ENCODE data around the gene ATP11C.
"Not testable (repeated sequence)": the region's sequence is repeated elsewhere in the genome, so short reads cannot be mapped to it uniquely, and the experiment has no call there.

The ATP11C gene

DNA sequence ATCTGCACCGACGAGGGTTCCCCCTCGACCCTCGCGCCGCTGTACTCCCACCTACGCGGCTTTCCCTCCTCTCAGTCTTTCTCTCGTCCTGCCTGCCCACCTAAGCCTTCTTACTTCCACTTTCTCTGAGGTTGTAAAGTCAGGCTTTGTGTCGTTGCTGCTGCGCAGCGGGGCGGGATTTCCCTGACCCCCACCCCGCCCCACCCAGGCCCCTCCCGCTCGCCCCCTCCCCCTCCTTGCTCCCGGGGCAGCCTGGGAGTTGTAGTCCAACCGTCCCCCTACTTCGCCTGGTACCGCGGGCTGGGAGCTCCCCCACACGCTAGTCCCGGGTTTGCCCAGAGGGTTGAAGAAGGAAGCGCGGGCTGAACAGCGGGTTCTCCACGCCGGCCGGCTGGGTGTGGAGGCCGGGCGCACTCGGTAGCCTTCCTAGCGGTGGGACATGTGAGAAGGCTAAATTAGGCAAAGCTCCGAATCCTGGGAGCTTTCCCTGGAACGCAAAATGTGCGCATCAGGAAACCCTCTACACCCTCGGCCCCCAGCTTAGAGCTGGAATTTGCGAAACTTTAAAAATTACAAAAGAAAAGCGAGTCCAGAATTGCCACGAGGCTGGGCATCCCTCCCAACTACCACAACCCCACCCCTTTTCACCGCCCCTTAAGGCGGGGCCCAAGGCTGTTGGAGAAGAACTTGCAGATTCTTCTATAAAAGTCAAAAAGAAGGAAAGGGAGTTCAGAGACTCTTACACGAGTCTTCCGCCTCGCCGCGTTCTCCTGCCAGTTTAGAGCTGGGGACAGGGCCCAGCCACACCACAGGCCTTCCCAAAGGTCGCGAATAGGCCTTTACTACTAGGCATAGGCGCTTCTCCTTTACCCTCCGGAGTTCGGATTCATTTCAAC lies at the start of gene ATP11C:
TSS of gene ATP11C (minus strand) at position 153 of the 896 bp plus-strand sequence. CDS start 1,011 bp downstream, outside the sequence.
- peak; percentile 91 for DNase-seq

DNA sequence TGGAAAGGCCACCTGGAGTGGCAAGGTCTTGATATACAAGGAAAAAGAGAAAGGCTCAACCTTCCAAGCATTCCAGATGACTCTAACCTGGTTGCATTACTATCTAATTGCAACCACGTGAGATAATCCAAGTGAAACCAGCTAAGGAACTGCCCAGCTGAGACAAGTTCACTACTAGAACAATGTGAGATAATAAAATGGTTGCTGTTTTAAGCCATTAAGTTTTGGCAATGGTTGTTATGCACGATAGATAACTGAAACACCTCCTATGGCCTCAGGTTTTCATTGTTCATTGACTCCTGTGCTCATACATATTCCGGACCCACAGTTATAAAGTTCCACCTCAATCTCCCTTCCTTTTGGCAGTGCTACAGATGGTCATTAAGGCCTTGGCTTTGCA lies 41.6 kb upstream of the ATP11C start:
- no peak for DNase-seq

DNA sequence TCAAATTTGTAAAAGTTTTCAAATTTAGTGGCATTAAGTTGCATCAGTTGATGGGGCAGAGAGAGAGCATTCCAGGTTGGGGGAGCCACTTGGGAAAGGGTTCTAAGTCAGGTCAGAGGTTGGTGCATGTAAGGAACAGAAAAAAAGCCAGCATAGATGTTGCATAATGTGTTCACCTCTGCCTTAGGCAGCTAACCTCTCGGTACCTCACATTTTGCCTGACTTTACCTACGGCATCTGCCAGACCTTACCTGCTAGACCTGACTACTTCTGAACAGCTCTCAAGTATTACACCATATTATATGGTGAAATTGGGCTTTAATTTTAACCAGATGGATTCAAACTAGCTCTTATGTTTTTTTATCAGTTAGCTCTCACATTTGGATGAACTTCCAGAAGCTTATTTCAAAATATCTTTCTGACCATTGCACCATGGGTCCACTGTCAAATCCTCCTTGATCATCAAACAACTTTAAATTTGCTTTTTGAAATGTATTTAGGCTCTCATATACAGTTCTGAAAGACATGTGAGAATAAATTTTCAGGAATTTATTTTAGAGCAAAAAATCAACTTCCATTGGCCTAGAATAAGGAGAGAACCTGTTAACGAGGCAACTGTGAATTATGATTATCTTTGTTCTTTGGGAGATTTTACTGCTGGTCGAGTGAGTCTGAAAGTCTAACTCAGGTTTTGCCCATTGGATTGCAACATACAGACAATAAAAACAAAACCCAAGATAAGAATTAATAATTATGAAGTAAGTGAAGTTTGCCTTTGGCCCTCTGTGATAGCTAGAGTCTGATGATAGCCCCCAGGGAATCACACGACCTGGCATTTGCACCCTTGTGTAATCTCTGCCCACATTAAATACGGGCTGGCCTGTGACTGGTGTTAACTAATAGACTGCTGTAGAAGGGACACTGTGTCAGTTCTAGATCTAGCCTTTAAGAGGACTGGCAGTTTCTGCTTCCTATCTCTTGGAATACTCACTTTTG lies 40.1 kb upstream of the ATP11C start:
- DNase-seq = no peak

DNA sequence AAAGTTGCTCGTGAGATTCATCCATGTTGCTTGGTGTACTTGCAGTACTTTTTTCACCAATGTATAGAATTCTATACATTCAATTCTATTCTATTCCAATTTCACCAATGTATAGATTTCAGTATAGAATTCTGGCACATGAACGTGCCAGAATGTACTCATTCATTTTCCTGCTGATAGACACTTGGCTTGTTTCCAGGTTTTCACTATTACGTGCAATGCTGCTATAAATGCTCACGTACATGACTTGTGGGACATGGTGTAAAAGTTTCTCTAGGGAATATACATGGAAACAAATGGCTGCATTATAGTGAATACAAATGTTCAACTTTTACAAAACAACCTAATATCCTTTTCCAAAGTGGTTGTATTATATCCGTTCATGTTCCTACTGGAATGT lies 39.3 kb upstream of the ATP11C start:
- no peak for DNase-seq

DNA sequence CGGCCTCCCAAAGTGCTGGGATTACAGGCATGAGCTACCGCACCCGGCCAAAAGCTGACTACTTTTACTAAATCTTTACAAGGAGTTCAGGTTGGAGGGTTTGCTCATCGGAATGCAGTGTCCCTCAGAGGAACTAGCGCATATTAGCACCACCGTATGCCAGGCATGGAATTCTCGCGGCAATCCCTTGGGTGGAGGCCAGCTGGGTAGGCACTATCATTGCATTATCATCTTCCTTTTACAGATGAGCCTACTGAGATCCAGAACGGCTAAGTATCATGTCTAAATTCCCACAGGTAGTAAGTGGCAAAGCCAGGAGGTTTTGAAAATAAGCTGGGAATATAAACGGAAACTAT lies 38.5 kb upstream of the ATP11C start:
- DNase-seq = no peak

DNA sequence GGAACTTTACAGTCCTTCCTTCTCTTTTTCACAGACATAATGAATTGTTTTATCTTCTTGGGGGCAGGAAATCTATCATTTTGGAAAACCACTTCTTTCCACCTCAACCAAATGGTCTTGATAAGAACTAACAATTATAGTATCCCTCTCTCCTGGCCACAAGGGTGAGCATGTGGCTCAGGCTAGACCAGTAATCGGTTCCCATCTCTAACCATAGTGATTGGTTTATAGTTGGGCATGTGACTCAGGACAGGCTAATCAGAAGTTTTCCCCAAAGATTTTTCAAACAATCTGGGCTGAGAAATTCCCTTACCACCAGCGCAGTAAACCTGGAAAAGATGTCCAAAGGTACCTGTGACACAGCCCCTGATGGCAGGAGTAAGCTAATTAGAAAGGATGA lies 36.4 kb upstream of the ATP11C start:
- DNase-seq = no peak

DNA sequence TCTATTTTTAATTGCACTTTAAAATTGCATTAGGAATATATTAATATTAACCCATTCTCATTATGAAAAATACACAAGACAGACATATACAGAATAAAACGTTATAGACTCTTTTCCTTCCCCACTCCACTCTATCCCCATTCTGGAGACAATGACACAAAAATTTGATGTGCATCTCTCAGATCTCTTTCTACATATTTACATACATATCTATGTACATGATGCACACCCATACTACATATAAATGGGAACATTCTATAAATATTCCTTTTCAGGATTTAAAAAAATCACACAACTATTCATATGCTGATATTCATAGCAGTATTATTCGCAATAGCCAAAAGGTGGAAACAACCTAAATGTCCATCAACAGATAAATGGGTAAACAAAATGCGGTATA lies 34.9 kb upstream of the ATP11C start:
- DNase-seq = no peak

DNA sequence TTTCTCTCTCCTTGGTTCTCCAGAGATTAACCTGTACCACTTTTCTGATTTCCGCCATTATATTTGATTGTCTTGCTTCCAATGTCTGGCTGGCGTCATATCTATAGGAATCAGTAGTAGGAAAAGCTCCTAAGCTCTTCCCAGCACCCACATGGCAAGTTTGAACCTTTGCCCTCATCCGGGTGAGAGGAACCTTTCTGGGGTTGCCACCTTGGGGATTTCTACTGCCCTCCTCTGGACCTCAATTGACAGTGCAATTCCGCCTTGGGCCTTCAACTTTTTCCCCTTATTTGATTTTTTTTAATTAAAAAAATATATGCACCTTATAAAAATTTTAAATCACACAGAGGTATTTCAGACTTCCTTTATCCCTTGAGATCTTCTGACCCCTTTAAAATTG lies 34.4 kb upstream of the ATP11C start:
- peak; percentile 1 for DNase-seq

DNA sequence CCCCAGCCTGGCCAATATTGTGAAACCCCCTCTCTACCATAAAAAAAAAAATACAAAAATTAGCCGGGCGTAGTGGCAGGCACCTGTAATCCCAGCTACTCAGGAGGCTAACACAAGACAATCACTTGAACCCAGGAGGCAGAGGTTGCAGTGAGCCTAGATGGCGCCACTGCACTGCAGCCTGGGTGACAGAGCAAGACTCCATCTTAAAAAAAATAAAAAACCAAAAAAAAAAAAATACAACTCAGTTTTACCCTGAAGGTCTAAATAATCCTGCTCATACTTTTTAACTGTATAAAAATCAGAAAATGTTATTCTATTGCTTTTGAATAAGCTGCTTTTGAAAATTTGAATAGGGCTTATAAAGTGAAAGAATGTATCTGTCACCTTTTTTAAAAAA lies 33.3 kb upstream of the ATP11C start:
- DNase-seq = not testable (repeated sequence)

DNA sequence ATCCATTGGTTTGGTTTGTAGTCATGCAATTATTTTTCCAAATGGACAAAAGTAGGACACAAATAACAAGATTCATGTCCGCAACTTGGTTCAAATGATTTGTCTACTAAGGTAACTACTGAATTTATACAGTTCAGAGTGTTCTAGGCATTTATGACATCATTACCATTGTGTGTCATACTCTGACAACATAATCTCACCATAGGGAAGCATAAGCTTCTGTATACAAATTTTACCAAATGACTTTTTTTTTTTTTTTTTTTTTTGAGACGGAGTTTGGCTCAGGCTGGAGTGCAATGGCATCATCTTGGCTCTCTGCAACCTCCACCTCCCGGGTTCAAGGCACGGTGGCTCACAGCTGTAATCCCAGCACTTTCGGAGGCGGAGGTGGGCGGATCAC lies 32.6 kb upstream of the ATP11C start, which contains the start of gene CXorf66:
TSS of gene CXorf66 (minus strand) at position 101 of the 400 bp plus-strand sequence. CDS start at position 76, 25 bp downstream.
- no peak for DNase-seq

DNA sequence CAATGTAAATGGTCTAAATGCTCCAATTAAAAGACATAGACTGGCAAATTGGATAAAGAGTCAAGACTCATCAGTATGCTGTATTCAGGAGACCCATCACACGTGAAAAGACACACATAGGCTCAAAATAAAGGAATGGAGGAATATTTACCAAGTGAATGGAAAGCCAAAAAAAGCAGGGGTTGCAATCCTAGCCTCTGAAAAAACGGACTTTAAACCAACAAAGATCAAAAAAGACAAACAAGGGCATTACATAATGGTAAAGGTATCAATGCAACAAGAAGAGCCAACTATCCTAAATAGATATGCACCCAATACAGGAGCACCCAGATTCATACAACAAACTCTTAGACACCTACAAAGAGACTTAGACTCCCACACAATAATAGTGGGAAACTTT lies 28.2 kb upstream of the ATP11C start:
- not testable (repeated sequence) for DNase-seq

DNA sequence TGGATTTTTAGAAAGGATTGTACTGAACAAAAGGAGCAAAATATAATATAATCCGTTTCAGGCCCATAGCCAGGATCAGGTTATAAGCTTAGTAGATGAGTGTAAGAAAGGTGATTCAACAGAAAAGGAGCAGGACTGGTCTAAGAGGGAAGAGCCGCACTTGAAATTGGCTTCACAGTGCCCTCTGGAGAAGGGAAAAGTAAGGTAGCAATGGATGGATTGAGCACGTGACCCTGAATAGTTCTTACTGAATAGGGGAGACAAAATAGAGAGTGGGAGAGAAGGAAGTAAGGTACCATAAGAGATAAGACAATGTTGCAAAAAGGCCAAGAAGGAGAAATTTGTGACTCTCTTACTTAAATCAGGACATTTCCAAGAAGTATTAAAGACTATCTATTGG lies 16.9 kb upstream of the ATP11C start:
- no peak for DNase-seq

DNA sequence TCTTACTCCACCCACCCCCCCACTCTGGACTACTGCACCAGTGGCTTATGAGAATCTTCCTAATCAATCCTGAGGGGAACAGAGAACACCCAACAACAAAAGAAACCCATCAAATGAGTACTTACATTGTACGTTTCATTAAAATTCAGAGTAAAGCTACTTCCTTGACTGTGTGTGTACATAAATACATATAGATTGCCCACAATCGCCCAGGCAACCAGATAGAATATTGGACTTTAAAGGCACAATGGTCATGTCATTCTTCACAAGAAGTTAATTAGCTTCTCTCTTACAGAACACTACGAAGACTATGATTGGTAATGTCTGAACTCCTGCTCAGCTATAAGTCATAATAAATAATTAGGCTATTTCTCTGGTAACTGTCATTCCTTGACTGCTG lies 12.2 kb upstream of the ATP11C start:
- no peak for DNase-seq

DNA sequence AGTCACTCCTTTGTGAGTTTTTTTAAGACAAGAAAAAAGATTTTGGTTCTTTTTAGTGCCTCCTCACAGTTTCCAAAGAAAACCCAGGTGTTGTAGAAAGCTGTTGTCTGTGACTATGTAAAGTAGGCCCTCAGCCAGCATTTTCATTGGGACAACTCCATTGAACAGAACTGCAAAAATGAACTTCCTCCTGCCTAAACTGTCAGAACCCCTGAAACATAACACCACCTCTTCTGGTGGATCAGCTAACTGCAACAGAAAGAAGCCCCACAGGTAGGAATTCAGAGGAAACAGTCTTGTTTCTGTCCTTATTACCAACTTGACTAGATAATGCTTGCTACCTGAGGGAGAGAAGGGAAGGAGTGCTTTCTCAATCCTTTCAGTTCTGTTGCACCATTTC lies 3.4 kb upstream of the ATP11C start:
- DNase-seq = no peak

DNA sequence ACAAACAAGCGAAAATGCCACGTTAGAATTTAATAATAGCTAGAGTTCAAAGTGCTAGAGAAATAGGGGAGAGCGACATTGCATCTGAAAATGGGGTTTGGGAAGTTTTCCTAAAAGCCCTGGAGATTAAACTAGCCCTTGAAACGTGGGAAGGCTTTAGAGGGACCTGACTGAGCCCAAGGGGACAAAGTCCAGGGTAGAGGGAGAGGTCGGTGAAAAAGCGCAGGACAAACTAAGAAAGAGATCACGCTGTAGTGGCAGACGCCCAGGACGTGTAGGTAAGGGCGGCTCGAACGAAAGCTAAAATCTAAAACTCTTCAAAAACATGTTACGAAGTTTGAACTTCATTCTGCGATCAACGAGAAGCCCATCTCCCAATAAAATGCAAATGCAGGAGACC lies 1.1 kb upstream of the ATP11C start:
- DNase-seq = no peak

DNA sequence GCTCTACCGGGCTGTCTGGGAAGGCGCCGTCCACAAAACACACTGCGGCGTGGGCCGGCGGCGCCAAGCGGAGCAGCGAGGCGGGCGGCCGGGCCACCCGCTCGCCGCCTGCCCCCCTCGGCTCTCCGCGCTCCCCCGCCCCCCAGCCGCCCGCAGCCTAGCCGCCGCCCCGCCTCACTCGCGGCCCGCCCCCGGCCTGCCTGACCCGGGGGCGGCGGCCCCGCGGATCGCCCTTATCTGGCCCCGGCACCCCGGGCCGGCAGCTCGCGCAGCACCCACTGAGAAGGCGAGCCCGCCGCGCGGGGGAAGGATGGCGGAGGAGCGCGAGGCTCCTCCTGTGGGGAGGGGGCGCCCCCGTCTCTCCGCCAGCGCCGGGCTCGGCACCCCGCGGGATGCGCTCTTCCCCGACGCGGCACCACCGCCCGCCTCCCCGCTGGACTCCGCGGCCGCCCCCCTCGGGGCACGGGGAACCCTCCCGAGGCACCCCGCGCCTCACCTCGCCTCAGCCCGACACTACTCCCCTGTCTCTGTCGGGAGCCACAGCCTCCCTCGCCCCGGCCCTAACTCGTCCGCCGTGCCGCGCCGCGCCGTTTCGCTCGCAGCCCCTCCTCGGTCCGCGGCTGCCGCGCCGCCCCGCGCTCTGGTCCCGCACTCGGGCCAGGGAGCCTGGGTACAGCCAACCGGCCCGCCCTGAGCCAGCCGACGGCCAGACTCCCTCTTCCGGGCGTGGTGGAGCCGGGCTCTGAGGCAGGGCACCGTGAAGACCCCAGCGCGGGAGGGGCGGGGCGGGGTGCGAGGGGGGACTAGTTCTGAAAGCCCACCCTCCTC lies 566 bp downstream of the ATP11C start:
- peak; percentile 43 for DNase-seq

DNA sequence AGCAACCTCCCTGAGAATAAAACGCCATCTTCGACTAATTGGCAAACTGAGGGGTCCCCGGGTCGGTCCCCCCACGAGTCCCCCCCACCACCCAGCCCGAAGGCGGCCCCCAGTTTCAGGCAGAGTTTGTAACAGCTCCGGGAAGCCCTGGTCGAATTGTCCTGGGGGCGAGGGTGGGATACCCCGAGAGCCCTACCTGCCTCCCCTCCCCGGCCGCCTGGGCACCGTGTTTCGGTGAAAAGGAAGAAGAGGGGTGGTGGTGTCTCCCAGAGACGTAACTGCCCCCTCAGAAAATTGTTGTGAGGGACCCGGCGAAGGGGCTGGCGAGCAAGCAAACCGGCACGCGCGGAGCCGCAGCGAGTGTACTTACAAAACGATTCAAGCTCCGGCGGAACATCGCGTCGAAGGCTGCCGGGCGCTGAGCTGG lies 1.2 kb downstream of the ATP11C start:
- DNase-seq = no peak

DNA sequence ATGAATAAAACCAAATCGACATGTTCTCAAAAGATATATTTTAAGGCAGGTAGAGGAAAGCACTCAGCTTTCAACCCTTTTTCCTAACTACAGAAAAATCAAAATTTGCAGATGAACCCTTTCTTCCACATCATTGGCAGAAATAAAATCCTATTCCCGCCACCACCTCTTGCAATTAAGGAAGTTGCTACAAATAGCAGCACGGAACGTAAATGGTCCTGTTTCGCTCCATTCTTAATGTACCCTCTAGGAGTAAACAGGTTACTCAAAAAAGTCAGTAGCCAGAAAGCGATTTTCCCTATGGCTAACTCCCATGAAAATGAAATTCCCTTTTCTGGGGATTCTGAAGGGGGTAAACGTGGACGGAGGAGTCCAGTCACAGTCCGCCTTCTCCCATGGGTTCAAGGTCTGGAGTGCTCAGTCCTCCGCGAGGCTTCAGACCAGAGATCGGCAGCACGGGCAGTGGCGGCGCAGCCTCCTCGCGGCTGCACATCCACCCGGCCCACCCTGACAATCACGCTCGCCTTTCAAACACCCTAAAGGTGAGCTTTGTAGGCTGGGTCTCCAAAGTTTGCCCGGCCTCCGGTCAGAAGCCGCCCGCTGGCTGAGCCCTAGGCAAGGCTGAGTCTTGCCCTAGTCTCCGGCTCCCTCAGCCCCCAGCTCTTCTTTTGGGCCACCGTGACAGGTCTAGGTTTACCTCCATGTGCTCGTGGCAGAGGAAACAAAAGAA lies 1.8 kb downstream of the ATP11C start:
- DNase-seq = peak; percentile 10

DNA sequence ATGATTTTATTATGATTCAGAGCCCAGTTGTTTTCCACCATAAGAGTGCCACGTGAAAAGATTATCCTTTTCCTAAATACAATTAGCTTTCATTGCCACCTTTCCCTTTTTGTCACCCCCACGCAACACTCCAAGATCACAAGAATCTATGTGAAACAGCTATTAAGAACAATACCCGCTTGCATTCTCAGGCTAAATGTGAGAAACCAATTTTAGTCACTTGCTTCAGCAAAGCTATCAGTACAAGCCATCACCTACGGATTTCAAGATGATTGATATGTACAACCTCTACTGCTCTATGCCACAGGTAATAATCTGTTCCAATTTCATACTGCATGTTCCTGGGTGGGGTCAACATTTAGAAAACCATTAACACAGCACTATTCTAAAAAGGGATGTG lies 2.5 kb downstream of the ATP11C start:
- no peak for DNase-seq

DNA sequence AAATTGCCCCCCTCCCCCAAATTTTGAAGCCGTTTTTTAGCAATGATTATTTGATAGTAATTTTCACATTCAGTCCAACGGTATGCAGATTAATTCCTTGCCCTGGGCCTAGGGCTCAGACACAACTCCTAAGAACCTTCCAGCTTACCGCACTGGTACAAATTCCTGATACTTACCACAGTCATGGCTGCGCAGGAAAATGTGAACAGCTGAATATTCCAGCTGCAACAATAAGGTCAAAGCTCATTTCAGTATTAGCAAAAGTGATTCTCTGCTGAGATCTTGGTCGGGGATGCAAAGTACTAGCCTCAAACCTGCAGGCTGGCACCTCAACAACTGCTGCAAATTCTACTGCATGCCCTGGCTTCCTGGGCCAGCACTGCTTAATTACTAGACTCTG lies 3.0 kb downstream of the ATP11C start:
- DNase-seq = no peak

DNA sequence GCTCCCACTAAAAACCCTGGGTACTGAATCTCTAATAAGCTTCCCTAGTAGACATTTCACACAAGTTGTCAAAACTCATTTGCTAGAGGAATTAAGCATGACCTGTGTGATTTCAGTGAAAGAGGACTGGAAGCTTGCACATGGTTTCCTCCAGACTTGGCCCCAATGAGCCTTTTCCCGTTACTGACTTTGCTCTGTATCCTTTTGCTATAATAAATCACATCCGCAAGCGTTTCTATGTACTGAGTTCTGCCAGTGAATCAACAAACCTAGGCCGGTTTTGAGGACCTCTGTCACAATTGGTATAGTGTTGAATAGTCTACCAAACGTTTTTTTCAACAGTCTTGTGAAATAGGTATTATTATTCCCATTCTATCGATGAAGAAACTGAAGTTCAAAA lies 8.2 kb downstream of the ATP11C start:
- no peak for DNase-seq
